ENCODE results near the gene SLX9.

The SLX9 gene

DNA sequence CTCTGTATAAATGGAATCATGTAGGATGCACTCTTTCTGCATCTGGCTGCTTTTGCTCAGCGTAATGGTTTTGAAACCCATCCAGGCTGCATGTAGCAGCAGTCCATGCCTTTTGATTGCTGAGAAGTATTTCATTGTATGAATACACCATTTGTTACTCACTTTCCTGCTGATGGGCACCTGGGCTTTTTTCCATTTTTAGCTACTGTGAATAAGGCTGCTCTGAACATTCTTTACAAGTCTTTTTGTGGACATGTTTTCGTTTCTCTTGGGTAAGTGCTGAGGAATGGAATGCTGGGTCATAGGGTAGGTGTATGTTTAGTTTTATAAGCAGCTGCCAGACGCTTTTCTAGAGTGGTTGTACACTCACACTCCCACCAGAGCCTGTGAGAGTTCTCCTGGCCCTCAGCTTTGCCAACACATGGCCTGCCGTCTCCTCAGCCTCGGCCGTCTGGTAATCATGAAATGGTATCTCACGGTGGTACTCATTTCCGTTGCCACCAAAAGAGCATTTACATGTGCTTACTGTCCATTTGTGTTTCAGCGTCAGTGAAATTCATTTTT is 22.7 kb downstream of the SLX9 start:
- no peak for DNase-seq

DNA sequence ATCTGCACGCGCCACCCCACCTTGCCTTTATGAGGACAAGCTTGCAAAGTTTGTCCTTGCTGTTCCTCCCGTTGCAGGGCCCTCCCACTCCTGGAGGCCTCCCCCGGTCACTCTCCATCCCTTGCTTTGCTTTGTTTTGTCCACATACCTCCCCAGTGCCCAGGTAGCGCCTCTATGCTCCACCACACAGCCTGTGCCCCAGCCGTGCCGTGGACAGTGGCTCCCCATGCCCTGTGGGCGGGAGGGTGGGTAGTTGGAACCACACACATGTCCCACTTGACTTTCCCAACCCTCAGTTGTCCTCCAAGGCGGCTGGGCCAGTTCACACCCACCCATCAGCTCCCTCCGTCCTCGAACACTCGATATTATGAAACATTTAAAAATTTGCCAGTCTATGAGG is 24.6 kb downstream of the SLX9 start:
- no peak for DNase-seq

DNA sequence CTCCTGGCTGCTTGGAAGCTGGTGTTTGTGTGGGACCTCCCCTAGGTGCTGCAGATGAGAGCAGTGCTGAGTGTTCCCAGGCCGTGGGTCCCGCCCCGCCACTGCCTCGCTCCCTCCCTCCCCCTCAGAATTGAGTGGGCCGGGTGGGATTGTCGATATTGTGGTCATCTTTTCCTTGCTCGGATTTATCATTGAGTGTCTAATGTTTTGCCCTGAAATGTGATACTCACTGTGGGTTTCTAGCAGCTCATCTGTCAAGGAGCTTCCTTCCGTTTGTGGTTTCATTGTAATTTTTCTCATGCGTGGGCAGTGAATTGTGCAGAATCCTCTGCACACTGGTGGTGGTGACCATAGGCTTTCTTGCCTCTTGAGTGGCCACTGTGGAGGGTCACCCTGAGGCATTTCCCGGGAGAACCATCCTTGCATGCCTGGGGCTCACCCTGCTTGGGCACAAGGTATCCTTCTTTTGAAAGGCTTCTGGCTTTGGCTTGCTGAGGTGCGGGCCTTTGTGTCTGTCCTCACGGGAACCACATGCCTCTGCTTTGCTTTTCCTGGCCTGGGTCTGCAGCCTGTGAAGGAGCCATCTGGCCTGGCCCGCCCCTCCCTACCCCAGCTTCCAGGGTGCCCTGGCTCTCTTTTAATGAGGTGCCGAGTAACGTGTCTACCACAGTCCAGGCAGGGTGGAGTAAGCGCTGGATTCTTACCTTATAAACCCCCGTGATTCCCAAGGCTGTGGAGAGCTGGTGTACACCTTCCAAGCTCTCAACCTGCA is 25.6 kb downstream of the SLX9 start:
- peak; percentile 36 to 66 (median 60) for DNase-seq

DNA sequence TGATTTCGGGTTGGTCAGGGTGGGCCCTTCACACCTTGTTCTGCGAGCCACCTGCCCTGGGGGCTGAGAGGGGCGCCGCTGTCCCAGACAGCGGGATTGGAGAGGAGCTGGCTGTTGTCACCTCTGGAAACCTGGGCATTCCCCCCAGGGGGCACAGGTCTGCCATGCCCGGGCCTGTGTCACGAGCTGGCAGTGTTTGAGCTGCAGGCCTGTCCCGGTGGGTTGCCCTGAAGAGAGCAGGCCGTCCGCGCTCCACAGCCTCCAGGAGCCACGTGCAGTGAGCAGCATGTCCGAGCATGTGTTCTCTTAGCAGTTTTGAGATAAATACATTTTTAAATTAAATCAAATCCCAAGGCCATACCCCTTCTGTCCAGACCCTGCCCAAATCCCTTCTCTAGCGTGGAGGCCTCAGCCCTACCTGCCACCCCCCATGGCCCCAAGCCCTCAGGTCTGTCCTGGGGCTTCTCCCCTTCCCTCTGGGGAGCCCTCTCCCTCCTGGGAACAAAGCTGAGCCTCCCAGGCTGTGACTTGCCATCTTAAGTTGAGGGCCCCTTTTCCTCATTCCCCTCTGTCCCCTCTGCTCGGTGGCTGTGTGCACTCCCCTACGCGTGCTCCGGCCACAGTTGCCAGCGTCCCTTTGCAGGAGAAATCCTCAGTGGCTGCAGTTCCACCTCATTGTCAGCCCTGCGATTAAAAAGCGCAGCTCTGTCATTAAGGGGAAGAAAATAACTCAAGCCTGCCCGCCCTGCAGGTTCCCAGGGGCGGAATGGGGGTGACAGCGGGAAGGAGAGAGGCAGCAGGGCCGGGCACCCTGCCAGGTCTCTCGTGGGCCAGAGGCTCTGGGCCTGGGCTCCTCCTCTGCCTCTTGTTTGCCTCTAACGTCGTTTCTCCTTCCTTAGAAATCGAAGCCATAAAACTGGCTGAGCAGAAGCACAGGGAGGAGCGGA is 26.6 kb downstream of the SLX9 start:
- DNase-seq = peak in 1 of 3 donors; percentile 27

DNA sequence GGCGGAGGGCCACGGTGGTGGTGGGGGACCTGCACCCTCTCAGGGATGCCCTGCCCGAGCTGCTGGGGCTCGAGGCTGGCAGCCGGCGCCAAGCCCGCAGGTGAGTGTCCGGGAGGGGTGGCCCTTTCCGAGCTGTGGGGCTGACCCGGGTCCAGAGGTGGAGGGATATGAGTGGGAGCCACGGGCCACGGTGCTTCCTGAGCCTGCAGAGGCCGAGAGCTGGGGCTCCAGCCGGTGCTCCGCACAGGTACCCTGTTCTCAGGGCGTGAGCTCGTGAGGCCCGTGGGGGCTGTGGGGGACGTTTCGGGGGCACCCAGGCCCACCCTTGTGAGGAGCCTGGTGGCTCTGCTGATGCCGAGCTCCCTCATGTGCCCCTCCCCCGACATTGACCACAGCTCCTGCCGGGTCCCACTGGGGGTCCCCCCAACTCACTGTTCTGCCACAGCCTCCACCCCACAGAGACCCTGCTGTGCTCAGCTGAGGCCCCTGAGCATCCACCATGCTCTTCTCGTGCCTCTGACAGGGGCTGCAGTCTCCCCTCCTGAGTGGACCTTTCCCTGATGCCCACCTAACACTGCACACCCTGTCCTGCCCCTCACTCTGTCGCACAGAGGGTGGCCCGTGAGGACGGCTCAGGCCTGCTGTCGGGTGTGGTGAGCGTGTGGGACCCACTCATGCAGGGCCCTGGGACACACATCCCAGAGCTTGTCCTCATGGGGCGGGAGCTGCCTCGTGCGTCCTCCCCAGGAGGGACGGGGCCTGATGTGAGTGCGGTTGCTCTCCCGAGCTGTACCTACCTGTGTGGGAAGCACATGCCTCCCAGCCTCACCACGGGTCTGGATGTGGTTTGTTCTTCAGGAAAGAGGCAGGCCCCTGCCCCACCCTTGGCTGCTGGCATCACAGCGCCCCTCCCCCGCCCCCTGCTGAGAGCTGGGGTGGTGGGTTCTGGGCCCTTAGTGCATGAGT is 27.5 kb downstream of the SLX9 start:
- no peak for DNase-seq

DNA sequence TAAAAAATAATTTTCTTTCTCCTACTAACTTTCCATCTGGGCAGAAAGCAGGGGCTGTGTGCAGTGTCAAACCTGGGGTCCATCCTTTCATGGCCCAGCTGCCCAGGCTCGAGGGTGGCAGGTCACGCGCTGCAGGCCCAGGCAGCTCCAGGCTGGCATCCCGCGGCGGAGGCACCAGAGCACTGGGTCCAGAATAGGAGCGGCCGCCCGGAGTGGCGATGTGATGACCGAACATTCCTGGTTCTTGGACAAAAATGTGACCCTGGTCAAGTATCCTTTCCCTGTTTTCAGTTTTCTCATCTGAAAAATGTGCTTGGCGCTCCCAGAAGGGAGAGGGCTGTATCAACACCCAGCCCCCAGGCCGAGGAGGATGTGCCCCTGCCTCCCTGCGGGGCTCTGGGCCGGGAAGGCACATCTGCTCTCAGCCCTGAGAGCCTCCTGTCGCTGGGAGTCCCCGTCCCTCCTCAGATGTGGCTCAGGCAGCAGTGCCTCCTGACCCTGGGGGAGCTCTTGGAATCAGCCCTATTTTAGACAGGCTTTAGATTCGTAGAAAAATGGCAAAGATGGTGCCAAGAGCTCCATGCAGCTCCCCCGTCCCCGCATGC is 29.3 kb downstream of the SLX9 start:
- DNase-seq = no peak

DNA sequence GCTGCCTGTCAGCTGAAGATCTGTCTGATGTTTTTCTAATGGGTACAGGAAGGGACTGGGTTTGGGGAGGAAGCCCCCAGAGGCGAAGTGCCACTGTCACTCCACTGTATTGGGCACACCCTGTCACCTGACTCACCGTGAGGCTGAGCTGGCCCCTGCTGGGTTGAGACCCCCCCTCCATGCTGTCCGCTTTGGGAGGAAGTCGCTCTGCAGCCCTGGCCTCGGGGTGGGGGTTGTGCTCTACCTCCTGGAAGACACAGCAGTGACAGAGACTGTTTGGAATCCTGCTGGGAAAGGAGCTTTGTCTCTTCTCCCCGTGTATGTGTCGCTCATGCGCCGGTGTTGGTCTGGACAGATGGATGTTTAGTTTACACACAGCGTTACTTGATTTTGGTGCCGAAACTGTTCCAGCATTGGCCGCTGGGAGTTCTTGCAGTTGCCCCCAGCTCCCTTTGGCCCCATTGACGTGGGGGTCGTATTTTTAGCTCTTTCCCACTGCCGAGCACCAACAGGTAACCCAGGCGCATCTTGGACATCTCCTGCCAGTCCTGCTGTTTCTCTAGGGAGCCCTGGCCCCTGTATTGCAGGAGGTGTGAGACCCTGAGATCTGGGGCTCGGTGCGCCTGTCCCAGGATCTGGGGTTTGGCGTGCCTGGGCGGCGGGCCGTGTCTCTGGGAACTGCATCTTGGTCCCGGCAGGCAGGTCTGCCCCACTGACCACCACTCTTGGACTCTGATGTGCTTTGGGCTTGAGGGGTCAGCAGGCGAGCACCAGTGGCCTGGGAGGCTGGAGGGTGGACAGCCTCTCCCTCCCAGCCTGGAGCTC is 30.3 kb downstream of the SLX9 start:
- peak in 2 of 3 donors; percentile 26 to 29 for DNase-seq

DNA sequence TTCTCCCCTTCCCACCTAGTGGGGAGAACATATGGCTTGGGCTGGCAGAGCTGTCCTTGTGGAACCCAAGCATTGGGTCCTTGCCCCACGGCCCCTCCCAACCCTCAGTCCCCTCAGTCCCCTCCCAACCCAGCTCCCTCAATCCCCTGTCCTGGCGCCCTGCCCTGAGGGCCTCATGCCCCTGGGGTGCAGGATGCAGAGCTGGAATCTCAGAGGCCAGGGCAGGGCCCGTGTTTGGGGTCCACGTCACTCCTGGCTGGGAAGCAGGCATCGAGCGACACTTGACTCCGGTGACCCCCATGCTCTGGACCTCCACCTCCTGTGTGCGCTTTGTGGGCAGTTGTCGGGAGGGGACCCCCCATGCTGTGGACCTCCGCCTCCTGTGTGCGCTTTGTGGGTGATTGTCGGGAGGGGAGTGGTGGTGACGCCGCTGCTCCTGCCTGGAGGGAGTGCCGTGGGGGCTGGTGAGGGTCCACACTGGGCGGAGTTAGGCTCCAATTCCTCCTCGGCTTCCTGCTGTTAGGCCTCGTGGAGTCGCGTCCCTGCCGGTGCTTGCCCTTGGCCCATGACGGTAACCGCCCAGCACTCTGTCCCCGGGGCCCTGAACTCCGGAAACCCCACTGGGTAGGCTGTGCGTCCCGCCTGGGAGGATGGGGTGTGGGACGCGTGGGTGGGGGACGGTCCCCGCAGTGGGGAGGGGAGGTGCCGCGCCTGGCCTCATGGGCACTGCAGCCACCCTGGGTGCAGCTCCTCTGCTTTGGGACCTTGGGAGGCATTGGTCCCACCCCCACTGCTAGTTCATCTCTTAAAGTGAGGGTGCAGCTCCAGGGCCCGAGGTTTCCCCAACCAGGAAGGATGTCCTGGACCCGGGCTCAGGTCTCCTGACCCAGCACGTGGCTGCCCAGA is 31.2 kb downstream of the SLX9 start:
- no peak for DNase-seq

DNA sequence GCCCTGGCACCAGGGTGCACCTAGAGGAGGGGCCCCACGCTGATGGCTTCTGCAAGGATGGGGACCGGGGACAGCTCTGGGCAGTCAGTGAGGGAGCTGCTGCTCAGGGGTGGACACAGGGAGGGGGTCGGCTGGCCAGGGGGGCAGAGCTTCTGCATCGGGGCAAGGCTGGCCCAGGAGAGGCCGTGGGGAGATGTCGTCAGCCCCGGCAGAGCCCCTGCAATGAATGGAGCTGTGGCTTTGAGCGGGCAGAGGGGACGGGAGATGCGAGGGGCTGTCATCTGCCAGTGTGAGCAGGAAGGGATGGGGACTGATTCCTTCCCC is 31.8 kb downstream of the SLX9 start:
- no peak for DNase-seq

DNA sequence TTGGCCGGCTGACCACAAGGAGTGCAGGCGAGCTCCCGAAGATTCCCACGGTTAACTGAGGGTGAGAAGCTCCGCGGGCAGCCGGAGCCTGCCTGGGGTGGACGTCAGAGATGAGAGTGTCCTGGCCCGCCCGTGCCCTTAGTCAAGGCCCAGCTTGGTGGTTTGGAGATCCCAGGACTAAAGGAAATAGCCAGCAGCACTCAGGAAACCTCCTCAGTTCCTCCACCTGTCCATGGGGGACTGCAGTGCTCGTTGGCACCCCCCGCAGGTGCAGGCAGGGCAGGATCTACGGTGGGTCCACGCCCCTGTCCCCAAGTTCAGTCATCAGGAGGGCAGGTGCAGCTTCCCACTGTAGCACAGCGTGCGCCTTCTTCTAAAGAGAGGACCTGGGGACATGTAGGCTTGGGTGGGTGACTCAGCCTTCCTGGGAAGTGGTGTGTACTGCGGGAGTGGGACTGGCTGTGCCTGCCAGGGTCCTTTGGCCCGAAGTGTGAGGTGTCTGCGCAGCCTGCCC is 32.5 kb downstream of the SLX9 start:
- no peak for DNase-seq

DNA sequence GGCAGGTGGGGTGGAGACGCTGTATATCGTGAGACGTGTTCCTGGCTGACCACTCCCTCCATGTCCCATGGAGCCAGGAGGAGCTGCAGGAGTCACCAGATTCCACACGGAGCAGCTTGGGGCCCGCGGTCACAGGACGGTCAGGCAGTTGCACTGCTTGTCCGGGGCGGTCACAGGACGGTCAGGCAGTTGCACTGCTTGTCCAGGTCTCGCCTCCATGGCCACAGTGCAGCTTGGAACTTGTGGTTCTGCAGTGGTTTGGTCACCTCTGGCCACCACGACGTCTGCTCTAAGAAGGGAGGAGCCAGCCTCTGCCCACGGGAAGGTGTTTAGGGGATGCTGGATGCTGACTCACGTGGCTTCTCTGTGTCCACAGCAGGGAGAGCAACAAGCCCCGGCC is 33.0 kb downstream of the SLX9 start:
- DNase-seq = no peak

DNA sequence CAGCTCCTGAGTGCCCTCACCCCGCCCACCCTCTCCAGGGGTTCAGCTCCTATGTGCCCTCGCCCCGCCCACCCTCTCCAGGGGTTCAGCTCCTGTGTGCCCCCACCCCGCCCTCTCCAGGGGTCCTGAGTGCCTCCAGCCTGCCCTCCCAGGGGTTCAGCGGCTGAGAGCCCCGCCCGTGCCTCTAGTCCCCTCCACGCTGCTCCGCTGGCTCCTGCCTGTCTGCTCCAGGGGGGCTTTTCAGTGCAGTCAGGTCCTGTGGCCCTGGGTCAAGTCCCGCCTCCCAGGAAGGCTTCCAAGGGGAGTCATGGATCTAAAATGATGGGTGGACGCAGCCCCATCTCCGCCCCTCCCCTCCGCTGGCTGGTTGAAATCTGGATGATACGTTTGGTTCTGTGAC is 33.8 kb downstream of the SLX9 start:
- DNase-seq = no peak

DNA sequence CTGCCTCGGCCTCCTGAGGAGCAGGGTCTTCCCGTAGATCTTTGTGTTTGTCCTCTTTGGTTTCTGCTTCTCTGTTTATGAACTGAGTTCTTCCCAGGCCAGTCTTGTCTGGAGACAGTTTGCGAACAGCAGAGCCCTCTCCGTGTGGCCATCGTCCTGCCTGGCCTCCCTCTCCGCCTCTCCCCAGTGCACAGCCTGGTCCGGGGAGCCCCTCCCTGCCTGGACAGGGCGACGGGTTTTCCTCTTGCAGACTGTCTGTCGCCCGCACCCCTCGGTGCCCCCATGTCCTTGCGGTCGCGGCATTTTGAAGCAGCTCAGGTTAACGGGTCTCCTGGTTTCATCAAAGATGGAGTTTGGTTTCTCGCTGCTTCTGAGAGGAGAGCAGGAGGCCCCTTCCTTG is 34.8 kb downstream of the SLX9 start:
- DNase-seq = no peak

DNA sequence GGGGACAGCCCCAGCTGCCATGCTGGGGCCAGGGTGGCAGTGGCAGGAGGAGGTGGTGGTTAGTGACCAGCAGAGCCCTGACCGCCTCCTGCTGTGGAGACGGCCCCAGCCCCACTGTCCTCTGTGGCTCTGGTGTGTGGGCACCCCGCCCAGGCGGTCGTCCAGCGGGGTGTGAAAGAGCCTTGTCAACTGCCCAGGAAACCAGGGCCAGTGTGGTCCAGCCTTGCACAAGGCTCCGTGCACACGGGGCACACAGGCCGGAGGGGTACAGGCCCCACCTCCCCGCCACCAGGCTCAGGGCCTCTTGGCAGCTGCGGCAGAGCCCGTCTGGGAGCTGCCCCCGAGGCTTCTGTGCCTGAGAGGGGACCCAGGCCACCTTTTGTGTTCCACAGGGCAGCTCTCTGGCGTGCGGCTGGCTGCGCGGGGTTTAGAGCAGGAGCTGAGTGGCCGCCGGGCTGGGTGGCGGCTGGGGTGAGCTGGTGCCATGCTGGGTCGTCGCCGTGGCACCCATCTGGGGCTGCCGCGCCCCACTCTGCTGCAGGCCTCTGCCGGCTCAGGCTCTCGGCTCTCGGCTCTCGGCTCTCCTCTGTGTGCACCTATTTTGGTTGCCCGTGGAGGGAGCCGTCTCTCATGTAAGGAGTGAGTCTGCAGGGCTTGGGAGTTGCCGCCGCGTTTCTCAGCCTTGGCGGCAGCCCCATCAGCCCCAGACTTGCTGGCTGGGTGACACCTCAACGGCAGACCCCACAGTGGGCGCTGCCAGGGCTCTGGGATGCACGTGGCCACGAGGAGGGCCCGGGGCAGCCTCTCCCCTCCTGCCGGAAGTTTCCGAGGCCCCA is 36.1 kb downstream of the SLX9 start:
- no peak for DNase-seq

DNA sequence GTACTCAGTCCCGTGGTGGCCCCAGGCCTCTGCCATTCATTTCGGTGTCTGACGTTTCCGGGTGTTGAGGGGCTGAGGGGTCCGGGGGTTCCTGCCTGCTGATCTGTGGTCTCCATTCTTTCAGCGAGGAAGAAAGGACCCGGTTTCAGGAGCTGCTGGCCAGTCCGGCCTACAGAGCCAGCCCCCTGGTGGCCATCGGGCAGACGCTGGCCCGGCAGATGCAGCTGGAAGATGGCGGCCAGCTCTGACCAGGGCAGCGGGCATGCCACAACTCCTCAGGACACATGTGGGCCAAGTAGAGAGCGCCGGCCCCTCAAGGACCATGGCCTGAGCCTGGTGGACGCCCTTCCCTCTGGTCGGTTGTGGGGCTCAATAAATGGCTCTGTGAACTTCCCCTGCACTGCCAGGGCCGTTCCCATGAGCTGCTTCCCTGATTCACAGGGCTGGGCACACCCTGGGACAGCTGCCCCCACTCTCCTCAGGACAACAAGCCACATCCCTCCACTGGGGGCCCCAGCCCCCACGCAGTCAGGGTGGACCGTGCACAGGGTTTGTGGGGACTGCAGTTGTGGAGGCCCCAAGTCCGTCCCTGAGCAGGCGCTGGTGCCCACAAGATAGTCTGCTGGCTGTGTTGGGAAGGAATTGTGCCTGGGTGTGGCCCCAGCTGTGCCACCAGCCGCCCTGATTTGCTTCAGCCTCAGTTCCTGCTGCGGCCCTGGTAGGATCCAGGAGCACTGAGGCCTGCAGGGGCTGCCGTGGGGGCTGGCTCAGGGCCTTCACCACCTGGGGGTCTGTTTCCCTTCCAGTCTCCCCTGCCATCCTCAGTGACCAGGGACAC is 36.9 kb downstream of the SLX9 start:
- DNase-seq = peak in 1 of 3 donors; percentile 13

DNA sequence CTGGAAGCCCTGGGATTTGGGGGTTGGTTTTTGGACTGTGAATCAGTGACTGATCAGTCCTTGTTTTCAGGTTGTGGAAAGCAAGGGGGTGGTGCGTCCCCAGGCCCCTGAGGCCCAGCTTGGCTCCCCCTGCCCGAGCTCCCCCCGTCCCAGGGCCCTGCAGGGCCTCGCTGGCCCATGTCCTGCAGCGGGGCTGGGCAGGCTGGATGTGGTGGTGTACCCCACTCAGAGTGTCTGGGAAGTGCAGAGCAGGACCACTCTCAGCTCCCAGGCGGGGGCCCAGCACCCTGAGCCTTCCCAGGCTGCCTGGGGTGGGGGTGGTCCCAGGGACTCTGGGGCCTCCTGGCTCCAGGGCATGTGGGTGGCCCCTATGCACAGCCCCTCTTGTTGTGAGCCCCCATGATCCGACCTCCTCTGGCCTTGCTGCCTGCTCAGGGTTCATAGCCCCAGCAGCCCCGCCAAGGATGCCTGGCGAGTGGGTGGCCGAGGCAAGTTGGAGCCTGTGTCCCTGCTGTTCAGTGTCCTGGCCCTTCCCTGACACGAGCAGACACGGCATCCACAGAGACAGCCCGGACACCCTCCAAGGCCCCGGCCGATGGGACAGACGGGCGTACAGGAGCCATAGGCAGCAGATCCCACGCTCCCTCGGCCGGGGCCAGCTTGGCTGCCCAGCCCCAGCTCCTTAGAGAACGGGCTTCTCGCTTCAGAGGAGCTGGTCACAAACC is 37.9 kb downstream of the SLX9 start:
- no peak for DNase-seq

All from suppressor macrophage treated with lipopolysaccharide for 1 hour (primary cell).